Keratinocyte (primary cell): Measurements from ENCODE around the gene MYOT. TPM values are rescaled to one million over a fixed set of nuclear protein-coding genes. Genes with fewer than 3 reads are reported as not detected.

ENCODE experiments used
- DNase-seq: peaks from one replicate; pipeline ENCODE4 v3.0.0-alpha.2; 2011; ENCODE audit warnings: low read depth, missing footprints, low spot score
- FAIRE-seq: peaks from 2 replicates; lab custom pipeline; 2011; peaks lifted over from hg19 to GRCh38; lab: Jason Lieb, UNC
- H2AFZ ChIP-seq: 2 replicates; pipeline ENCODE4 v1.6.0; 2012; ENCODE audit warnings: low read length, control low read depth, inconsistent platforms; ENCODE audit not compliant: control insufficient read depth
- H3K27ac ChIP-seq: 2 replicates; pipeline ENCODE4 v1.5.1; 2011; ENCODE audit warnings: low read length; ENCODE audit not compliant: control insufficient read depth, insufficient read depth
- H3K27me3 ChIP-seq: 3 replicates; pipeline ENCODE4 v1.6.0; 2011; ENCODE audit warnings: low read length; ENCODE audit not compliant: control insufficient read depth, insufficient read depth; ENCODE audit errors: extremely low read depth
- H3K36me3 ChIP-seq, 2 experiments: 2 replicates in 1 of 2; 3 replicates in 1 of 2; pipeline ENCODE4 v1.5.1; 2011; ENCODE audit warnings: low read length in 2 of 2, mild to moderate bottlenecking in 1 of 2; ENCODE audit not compliant: control insufficient read depth in 2 of 2, insufficient read depth in 2 of 2; ENCODE audit errors: extremely low read depth in 1 of 2
- H3K4me1 ChIP-seq: 3 replicates; pipeline ENCODE4 v1.5.1; 2011; ENCODE audit warnings: low read length; ENCODE audit not compliant: control insufficient read depth, insufficient read depth; ENCODE audit errors: extremely low read depth
- H3K4me2 ChIP-seq: 3 replicates; pipeline ENCODE4 v1.6.0; 2011; ENCODE audit warnings: low read depth, low read length; ENCODE audit not compliant: control insufficient read depth, insufficient read depth; ENCODE audit errors: extremely low read depth
- H3K4me3 ChIP-seq, 3 experiments: fragments of 200-600 bp in 1 of 3; sonication (generic) in 1 of 3; 2 replicates in 2 of 3; 3 replicates in 1 of 3; pipeline ENCODE4 v1.5.1; 2011 to 2016; ENCODE audit warnings: low read length in 3 of 3, mild to moderate bottlenecking in 3 of 3, control low read depth in 2 of 3, inconsistent platforms in 1 of 3, low read depth in 1 of 3, mixed read lengths in 1 of 3, mixed run types in 1 of 3, moderate library complexity in 1 of 3; ENCODE audit not compliant: control insufficient read depth in 2 of 3, insufficient read depth in 2 of 3; ENCODE audit errors: extremely low read depth in 1 of 3
- H3K79me2 ChIP-seq: 2 replicates; pipeline ENCODE4 v1.6.0; 2012; ENCODE audit warnings: low read length; ENCODE audit not compliant: control insufficient read depth, insufficient read depth
- H3K9ac ChIP-seq: 3 replicates; pipeline ENCODE4 v1.6.0; 2011; ENCODE audit warnings: low read length; ENCODE audit not compliant: control insufficient read depth, insufficient read depth; ENCODE audit errors: extremely low read depth
- H3K9me1 ChIP-seq: 3 replicates; pipeline ENCODE4 v1.6.0; 2011; ENCODE audit warnings: low read length; ENCODE audit not compliant: control insufficient read depth, insufficient read depth; ENCODE audit errors: extremely low read depth
- H3K9me3 ChIP-seq: 2 replicates; pipeline ENCODE4 v1.5.1; 2012; ENCODE audit warnings: low read depth, low read length; ENCODE audit not compliant: control insufficient read depth
- H4K20me1 ChIP-seq: 3 replicates; pipeline ENCODE4 v1.6.0; 2011; ENCODE audit warnings: low read length; ENCODE audit not compliant: control insufficient read depth, insufficient read depth; ENCODE audit errors: extremely low read depth
- EZH2 ChIP-seq: IDR thresholded peaks from one replicate; pipeline ENCODE4 v1.6.1; 2012; ENCODE audit warnings: inconsistent platforms, mild to moderate bottlenecking, low read length, moderate library complexity
- dilution Hi-C: fragments of 300-500 bp; cut with MboI; formaldehyde crosslinking; loops from one replicate; pipeline ENCODE4 v1.7.0; 2020; ENCODE audit warnings: low sequenced_read_pairs; ENCODE audit not compliant: extremely low pct_ligation_motif_present
- polyA plus RNA-seq, 5 experiments: library from polyadenylated mRNA; depleted of rRNA in 3 of 5; stranded (reverse) in 3 of 5; stranded (forward) in 1 of 5; unstranded in 1 of 5; fragments of >200 nt; gene quantifications; 1 replicate in 1 of 5; 2 replicates in 3 of 5; 3 replicates in 1 of 5; pipeline versions ENCODE4 v1.2.1 to v1.2.3, GENCODE V29; 2011 to 2012; ENCODE audit warnings: missing spikeins in 2 of 5, low read depth in 1 of 5, low replicate concordance in 1 of 5
- TF ChIP-seq, protein P1 (sequence below), 3 experiments: IDR thresholded peaks in 1 of 3; conservative IDR thresholded peaks in 1 of 3; optimal IDR thresholded peaks in 1 of 3; 2 replicates in 2 of 3; 3 replicates in 1 of 3; pipeline versions ENCODE3 to v1.5.1; 2011; ENCODE audit warnings: low read length in 3 of 3, mild to moderate bottlenecking in 3 of 3, moderate library complexity in 2 of 3, control low read depth in 1 of 3, inconsistent platforms in 1 of 3; ENCODE audit not compliant: insufficient read depth in 2 of 3; ENCODE audit errors: extremely low read depth in 1 of 3

Gene MYOT
- polyA plus RNA-seq, 1 donor (not counting 4 experiments of a cell fraction or from before 2014, with no cell fraction given), result 0.55 TPM

DNA sequence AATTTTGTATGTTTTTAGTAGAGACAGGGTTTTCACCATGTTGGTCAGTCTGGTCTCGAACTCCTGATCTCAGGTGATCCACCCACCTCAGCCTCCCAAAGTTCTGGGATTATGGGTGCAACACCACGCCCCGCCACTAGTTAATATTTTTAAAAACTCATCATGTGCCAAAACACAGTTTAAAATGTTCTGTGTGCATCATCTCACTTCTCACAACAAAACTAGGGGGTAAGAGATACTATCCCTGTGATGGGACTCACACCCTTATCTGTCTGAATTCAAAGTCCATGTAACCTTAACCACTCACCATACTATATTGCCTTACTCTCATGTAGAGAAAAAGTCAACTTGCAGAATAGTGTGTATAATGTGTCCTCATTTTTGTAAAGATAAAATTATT is 24.2 kb downstream of the MYOT start:
- no peaks in the 10 kb centered on the region for H3K9me3 ChIP-seq

DNA sequence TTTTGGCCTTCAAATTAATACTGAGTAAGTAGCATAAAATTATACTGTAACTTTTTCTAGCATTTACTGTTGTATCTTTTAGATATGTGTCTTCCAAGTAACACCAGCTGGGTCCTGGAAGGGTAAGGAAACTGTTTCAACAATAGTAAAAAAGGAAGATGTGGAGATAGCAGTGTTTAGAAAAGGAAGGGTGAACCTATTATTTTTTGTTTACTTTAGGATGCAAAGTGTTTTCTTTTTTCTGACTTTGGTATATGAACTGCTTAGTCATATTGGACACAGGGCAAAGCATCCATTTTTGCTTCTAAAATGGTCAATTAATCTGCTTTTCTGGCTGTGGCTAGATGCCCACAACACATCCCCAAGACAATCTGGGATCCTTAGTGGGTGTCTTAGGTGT is 26.9 kb downstream of the MYOT start:
- Histone ChIP-seq H2AFZ (no peak overlapping the region), H3K27me3 (no peaks in the 10 kb centered on the region), H3K9me1 (no peaks in the 10 kb centered on the region), H3K4me3 (no peak overlapping the region), H3K9ac (no peak overlapping the region), H3K4me1 (peaks cover 2% of the 10 kb centered on the region), H3K4me2 (no peak overlapping the region), H3K36me3 (no peaks in the 10 kb centered on the region), H3K27ac (no peak overlapping the region), H3K9me3 (no peaks in the 10 kb centered on the region), H3K79me2 (no peaks in the 10 kb centered on the region), H4K20me1 (no peaks in the 10 kb centered on the region)
- FAIRE-seq (no peak), DNase-seq (no peak)
- no peak for TF ChIP-seq EZH2
- TF ChIP-seq, protein P1, sequence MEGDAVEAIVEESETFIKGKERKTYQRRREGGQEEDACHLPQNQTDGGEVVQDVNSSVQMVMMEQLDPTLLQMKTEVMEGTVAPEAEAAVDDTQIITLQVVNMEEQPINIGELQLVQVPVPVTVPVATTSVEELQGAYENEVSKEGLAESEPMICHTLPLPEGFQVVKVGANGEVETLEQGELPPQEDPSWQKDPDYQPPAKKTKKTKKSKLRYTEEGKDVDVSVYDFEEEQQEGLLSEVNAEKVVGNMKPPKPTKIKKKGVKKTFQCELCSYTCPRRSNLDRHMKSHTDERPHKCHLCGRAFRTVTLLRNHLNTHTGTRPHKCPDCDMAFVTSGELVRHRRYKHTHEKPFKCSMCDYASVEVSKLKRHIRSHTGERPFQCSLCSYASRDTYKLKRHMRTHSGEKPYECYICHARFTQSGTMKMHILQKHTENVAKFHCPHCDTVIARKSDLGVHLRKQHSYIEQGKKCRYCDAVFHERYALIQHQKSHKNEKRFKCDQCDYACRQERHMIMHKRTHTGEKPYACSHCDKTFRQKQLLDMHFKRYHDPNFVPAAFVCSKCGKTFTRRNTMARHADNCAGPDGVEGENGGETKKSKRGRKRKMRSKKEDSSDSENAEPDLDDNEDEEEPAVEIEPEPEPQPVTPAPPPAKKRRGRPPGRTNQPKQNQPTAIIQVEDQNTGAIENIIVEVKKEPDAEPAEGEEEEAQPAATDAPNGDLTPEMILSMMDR (optimal IDR thresholded peaks at IDR 0.05 in 1 of 3, IDR thresholded peaks at IDR 0.05 in 1 of 3, conservative IDR thresholded peaks at IDR 0.05 in 1 of 3; ENCODE audit: extremely low read depth in 1 of 3, insufficient read depth in 2 of 3, low read length in 3 of 3), result no peak
- dilution Hi-C loops, result no loop called here

More for the DNA sequence above, 24.2 kb downstream of the MYOT start:
- TF ChIP-seq, protein P1 (optimal IDR thresholded peaks at IDR 0.05 in 1 of 3, IDR thresholded peaks at IDR 0.05 in 1 of 3, conservative IDR thresholded peaks at IDR 0.05 in 1 of 3; ENCODE audit: extremely low read depth in 1 of 3, insufficient read depth in 2 of 3, low read length in 3 of 3), result no peak
- TF ChIP-seq EZH2, result no peak
- H3K27me3 ChIP-seq, result no peaks in the 10 kb centered on the region
- H3K79me2 ChIP-seq, result no peaks in the 10 kb centered on the region
- DNase-seq (no peak), FAIRE-seq (no peak)
- no peak overlapping the region for H3K4me2 ChIP-seq
- no peaks in the 10 kb centered on the region for H3K9me1 ChIP-seq
- dilution Hi-C loops, result no loop called here
- H3K36me3 ChIP-seq, result no peaks in the 10 kb centered on the region
- H3K9ac ChIP-seq, result no peak overlapping the region
- H3K4me1 ChIP-seq, result peaks cover 10% of the 10 kb centered on the region
- no peak overlapping the region for H2AFZ ChIP-seq
- no peaks in the 10 kb centered on the region for H4K20me1 ChIP-seq
- no peak overlapping the region for H3K27ac ChIP-seq
- H3K4me3 ChIP-seq, result no peak overlapping the region
